ENCODE results near the gene HARBI1. TPM values are rescaled to one million over a fixed set of nuclear protein-coding genes. Genes with fewer than 3 reads are reported as not detected.

Gene HARBI1
- total RNA-seq, 1 experiment from 2014 or later, result 8.2 TPM

Other genes starting within 250 kb of the HARBI1 start
- gene MDK, start 235.6 kb downstream of the HARBI1 start, total RNA-seq (2022), result 74.9 and 139 TPM in 2 replicates
- gene CHRM4, start 225.5 kb downstream of the HARBI1 start, total RNA-seq (2022), result not detected in 2 replicates
- 35.0 and 42.2 TPM in 2 replicates for gene AMBRA1, start 23.2 kb downstream of the HARBI1 start, total RNA-seq (2022)
- gene ATG13, start 326 bp upstream of the HARBI1 start, total RNA-seq (2022), result 53.2 and 57.1 TPM in 2 replicates
- 65.4 and 81.6 TPM in 2 replicates for gene ARHGAP1, start 83.4 kb upstream of the HARBI1 start, total RNA-seq (2022)
- gene ZNF408, start 83.8 kb upstream of the HARBI1 start, total RNA-seq (2022), result 14.8 and 15.5 TPM in 2 replicates
- gene F2, start 102.0 kb upstream of the HARBI1 start, total RNA-seq (2022), result not detected in 2 replicates
- gene CKAP5, start 229.1 kb upstream of the HARBI1 start, total RNA-seq (2022), result 124 and 140 TPM in 2 replicates